ENCODE data around the gene PEX11B.
A peak's percentile ranks its signal among the peaks of the same experiment; 100 is the strongest.

PEX11B gene

DNA sequence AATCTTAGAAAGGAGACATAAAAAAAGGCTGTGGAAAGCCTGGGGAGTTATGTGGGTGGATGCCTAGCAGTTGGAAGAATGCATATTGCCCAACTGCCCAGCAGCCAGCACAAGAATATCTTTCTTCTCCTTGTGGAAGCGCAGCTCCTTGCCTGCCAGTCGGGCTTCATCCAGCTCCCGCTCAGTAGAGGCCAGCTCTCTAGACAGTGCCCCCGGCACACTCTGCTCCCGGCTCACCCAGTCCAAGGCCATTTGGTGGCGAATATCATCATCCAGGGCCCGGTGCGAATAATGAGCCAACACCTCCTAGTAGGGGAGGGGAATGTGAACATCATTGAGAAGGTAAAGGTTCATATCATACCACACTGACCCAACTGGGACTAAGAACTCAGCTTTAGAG lies 17.7 kb upstream of the PEX11B start:
- TF ChIP-seq GATA3 (IDR thresholded peaks at IDR 0.05; ENCODE audit: low read depth, low read length) (no peak), GATA2 (IDR thresholded peaks at IDR 0.05; ENCODE audit: low read depth, low read length) (no peak)

DNA sequence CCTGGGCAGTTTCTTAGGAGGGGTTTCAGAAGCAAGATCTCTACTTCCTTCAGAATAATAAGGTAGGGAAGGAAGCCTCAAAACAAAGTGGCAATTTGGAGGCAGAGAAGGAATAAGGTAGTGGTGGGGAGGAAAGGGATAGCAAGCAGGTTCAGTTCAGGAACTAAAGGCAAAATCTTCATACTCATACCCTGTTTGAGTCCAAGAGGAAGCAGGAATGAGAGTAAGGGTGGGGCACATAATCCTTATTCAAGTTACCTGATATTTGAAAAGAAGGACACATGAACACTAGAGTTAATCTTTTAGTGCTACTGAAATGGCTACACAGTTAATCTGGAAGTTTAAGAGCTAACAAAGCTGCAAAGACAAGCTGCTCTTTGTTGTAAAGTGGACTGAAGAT lies 17.2 kb upstream of the PEX11B start:
- TF ChIP-seq GATA2 (IDR thresholded peaks at IDR 0.05; ENCODE audit: low read depth, low read length) (no peak), GATA3 (IDR thresholded peaks at IDR 0.05; ENCODE audit: low read depth, low read length) (no peak)

DNA sequence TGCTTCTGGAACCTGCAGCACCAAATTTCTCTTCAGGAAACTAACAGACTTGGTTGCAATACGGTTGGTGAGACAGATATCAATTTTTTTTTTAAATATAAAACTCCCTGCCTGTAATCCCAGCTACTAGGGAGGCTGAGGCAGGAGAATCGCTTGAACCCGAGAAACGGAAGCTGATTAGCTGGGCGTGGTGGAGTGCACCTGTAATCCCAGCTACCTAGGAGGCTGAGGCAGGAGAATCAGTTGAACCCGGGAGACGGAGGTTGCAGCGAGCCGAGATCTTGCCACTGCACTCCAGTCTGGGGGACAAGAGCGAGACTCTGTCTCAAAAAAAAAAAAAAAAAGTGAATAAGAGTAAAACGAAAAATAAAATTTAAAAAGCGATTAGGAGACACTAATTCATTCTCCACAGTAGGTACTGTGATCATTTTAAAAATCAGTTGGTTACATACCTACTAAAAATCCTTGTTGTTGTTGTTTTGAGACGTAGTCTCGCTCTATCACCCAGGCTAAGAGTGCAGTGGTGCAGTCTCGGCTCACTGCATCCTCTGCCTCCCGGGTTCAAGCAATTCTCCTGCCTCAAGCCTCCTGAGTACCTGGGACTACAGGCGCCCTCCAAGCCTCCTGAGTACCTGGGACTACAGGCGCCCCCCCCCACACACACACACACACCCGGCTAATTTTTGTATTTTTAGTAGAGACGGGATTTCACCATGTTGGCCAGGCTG lies 9.6 kb upstream of the PEX11B start:
- no peak for TF ChIP-seq GATA3 (IDR thresholded peaks at IDR 0.05; ENCODE audit: low read depth, low read length)
- TF ChIP-seq GATA2 (IDR thresholded peaks at IDR 0.05; ENCODE audit: low read depth, low read length), result no peak

DNA sequence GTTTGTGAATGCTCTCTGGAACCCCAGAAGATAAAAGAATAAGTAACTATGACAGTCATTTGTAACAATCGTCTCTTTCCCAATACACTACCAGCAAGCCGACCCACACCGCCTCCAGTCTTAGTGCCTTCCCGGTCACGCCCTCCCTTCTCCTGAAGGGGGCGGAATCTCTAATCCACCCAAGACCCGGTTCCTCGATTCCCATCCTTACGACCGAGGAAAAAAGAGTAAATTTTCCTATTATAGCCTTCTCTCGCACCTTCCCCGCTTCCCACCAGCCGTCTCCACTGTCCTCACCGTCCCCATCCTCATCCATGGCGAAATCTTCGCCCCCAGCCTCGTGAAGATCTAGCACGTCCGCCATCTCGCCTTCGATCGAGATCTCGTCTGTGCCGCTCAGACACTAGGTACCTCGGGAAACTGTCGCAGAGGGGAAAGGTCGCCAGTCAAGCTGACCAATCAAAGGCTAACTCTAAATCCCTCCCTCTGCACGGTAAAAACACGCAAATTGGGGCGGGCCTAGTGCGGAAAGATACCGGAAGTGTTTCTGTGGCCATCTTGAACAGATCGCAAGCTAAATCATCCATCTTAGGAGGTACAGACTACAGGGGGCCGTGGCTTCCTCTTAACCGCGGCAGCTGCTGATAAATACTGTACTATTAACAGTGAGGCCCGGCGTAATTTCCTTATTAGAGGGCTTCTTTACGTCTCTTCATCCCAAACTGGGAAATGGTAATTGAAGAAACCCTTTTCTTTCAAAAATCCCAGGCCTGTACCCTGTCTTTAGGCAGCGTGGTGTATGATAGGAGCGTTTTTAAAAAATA lies 8.8 kb upstream of the PEX11B start, which contains the start of gene RBM8A:
TSS of gene RBM8A (minus strand) at position 422 of the 824 bp plus-strand sequence. CDS start at position 364, 58 bp downstream.
- peak; percentile 86 for TF ChIP-seq GATA2 (IDR thresholded peaks at IDR 0.05; ENCODE audit: low read depth, low read length)
- TF ChIP-seq GATA3 (IDR thresholded peaks at IDR 0.05; ENCODE audit: low read depth, low read length), result no peak

DNA sequence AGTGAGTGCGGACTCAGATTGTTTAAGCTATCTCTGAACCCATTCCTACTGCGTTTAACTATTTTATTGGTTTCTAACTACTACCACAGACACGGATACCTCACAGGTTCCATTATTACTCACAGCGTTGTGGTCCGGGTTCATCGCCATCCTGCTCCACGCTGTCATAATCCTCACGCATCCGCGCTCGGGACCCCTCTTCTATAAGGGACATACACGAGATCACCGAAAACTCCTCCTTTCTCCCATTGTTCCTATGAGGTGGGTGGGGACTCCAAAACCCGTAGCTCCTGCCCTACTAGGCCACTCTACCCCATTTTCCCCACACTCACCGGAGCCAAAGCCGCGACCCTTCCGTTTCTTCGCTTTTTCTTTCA lies 8.2 kb upstream of the PEX11B start:
- TF ChIP-seq GATA2 (IDR thresholded peaks at IDR 0.05; ENCODE audit: low read depth, low read length) (no peak), GATA3 (IDR thresholded peaks at IDR 0.05; ENCODE audit: low read depth, low read length) (no peak)

DNA sequence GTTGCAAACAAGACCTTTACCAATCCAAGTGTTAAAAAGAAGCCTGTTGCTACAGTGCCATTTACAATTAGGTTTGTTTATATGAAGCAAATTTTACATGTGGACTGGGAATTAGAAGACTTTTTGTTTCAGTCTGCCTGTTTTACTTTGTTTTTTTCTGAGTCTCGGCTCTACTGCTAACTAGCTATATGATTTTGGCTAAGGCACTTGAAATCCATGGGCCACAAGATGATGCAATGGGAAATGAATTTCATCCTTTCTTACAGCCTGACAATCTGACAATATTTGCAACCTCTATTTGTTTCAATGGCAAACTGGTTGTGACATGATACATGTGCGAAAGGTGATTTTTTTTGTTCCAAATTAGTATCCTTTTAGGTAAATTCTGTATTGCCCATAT lies 3.7 kb upstream of the PEX11B start:
- no peak for TF ChIP-seq GATA2 (IDR thresholded peaks at IDR 0.05; ENCODE audit: low read depth, low read length)

DNA sequence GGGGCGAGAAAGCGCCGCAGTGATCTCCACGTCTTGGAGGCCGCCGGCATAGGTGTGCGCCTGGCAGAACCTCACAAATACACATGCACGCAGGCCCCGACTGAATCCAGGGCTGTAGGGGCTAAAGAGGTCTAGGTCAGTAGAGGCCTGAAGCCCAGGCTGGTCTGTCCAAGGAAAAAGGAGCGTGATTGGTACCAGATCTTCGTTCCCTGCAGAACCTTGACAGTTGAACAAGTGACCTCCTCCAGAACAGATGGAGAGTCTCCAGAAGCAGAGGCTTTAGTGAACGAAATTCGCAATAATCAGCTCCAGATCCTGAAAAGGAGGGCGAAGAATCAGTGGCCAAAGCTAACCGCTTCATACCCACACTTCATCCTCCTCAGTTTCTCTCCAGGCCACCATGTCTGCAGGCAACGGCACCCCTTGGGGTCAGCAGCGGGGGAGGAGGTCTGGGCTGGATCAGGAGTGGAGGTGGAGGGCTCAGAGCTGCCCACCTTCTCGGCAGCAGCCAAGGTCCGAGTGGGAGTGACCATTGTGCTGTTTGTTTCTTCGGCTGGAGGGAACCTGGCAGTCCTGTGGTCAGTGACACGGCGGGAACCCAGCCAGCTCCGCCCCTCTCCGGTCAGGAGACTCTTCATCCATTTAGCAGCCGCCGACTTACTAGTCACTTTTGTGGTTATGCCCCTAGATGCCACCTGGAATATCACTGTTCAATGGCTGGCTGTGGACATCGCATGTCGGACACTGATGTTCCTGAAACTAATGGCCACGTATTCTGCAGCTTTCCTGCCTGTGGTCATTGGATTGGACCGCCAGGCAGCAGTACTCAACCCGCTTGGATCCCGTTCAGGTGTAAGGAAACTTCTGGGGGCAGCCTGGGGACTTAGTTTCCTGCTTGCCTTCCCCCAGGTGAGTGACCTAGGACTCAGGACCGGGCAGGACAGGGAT lies 749 bp upstream of the PEX11B start:
- TF ChIP-seq GATA2 (IDR thresholded peaks at IDR 0.05; ENCODE audit: low read depth, low read length) (no peak), GATA3 (IDR thresholded peaks at IDR 0.05; ENCODE audit: low read depth, low read length) (no peak)

DNA sequence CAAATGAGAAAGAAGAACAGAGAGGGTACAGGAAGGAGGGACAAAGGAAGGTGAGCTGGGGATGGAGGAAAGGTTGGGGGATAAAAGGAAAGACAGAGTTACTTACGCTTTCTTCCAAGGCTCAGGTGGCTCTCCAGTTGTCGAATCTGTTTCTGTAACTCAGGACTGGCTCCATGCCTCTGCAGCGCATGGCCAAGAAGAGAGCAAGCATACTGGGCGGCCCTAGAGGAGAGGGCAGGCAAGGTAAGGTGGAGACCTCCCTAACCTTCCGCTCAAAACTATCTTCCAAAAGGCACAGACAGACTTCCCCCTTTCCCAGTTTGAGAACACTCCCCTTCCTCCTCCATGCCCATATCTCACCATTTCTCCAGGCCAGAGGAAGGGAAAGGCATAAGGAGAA lies 922 bp downstream of the PEX11B start:
- TF ChIP-seq GATA2 (IDR thresholded peaks at IDR 0.05; ENCODE audit: low read depth, low read length) (no peak), GATA3 (IDR thresholded peaks at IDR 0.05; ENCODE audit: low read depth, low read length) (no peak)

DNA sequence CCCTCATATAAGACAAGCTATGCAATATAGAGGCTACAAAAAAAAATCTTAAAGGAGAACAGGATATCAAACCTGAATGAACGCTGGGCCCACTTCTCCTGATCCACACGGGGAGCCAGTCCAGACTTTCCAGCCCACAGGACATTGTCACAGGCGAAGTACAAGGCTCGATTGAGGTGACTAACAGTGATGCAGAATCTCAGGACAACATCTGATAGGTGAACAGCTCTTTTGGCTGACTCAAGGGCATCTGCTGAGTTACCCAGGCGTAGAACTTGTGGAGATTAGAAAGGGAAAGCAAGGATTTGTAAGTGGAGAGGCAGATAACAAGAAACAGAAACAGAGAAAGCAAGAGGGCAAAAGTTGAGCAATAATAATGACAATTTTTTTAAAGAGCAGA lies 1.8 kb downstream of the PEX11B start:
- no peak for TF ChIP-seq GATA3 (IDR thresholded peaks at IDR 0.05; ENCODE audit: low read depth, low read length)
- TF ChIP-seq GATA2 (IDR thresholded peaks at IDR 0.05; ENCODE audit: low read depth, low read length), result no peak

DNA sequence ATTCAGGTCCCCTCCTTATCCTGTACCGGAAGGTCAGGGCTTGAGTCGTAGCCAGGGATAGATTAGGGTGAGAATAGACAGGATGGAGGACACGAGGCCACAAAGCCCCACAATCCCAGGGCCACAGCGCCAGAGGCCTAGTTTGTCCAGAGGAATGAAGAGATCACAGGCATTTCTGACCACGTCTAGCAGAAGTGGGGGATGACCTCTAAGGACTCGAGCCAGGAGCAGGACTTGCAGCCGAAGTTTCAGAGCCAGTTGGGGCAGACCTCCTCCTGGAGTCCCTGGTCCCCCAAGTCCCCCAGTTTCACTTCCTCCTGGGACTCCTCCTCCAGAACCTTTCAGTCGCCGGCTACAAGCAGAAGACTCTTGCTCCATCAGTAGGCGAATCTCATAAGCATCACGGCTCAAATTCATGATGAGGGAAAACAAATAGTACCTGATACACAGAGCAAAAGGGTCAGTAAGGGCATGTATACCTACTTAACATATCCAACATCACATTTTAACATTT lies 6.3 kb downstream of the PEX11B start:
- TF ChIP-seq GATA2 (IDR thresholded peaks at IDR 0.05; ENCODE audit: low read depth, low read length) (no peak), GATA3 (IDR thresholded peaks at IDR 0.05; ENCODE audit: low read depth, low read length) (no peak)

DNA sequence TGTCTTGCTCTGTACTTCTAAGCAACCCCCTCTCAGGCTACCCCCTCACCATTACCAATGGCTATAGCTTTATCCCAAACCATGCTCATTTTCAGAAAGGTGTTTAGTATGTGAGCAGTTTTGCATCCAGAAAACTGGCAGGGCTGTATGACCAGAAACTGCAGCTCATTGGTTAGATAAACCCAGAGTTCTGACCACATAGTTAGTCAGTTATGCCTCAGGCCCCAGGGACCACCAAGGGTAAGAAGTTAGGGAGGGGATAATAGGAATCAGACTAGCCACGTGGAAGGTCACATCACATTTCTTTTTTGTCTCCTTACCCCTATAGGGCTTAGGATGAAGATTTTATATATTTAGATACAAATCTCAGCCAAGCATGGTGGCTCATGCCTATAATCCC lies 9.9 kb downstream of the PEX11B start:
- TF ChIP-seq GATA3 (IDR thresholded peaks at IDR 0.05; ENCODE audit: low read depth, low read length) (no peak), GATA2 (IDR thresholded peaks at IDR 0.05; ENCODE audit: low read depth, low read length) (no peak)

DNA sequence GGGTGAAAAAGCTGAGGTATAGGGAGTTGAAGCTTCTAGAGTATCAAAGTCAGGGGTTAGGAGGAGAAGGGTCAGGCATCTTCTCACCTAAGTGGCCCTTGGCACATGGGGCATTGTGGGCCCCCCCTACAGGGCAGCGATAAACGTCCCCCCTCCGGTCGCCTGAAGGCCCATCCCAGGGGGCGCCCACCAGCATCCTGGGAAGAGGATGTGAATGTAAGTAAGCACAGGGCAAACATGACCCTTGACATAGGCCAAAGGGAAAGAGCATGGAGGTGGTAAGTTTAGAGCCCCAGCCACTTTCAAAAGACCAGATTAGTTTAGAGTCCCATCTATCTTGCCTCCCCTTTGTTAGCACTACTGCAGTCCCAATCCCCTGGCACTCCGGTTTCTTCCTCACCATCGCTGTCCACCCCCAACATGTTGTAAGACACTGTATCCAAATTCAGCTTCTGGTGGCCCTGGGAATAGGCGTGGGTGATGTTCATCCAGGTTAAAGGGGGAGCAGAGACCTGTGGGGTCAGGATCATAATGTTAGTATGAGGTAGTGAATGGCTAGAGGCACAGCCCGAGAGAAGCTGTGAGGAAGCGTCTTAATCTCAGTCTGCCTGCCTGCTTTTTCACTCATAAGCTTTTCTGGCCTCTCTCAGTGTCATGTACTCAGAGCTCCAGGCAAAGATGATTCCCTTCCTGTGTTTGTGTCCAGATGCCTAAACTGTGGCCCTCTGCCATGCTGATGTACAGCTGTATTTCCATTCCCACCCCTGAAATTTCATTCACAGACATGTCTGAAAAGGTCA lies 11.4 kb downstream of the PEX11B start:
- TF ChIP-seq GATA3 (IDR thresholded peaks at IDR 0.05; ENCODE audit: low read depth, low read length) (no peak), GATA2 (IDR thresholded peaks at IDR 0.05; ENCODE audit: low read depth, low read length) (no peak)
